CD14-positive monocyte (primary cell): ENCODE measurements around the gene NOX3. TPM values are rescaled to one million over a fixed set of nuclear protein-coding genes. Genes with fewer than 3 reads are reported as not detected.

Experiments
- DNase-seq, 3 donors: peaks; one replicate each; pipeline ENCODE4 v3.0.0-alpha.2; 2011 to 2022
- H2AFZ ChIP-seq: 2 replicates; pipeline ENCODE4 v1.6.0; 2012; ENCODE audit warnings: mild to moderate bottlenecking, low read depth, low read length, inconsistent platforms; ENCODE audit not compliant: insufficient read depth, poor library complexity, severe bottlenecking
- H3K27ac ChIP-seq, 2 donors: 1 replicate in 1 of 2; 2 replicates in 1 of 2; pipeline ENCODE4 v1.5.1; 2012 to 2013; ENCODE audit warnings: low read length in 2 of 2, control low read depth in 1 of 2, inconsistent platforms in 1 of 2, low read depth in 1 of 2, mild to moderate bottlenecking in 1 of 2
- H3K27me3 ChIP-seq, 2 donors: one replicate each; pipeline versions ENCODE4 v1.6.0 to v1.6.1; 2011 to 2013; ENCODE audit warnings: low read length in 2 of 2; ENCODE audit not compliant: control insufficient read depth in 2 of 2, insufficient read depth in 2 of 2
- H3K36me3 ChIP-seq, 2 donors: replicated peaks in 1 of 2; 1 replicate in 1 of 2; 2 replicates in 1 of 2; pipeline versions ENCODE4 v1.5.1 to v1.6.1; 2012 to 2013; ENCODE audit warnings: low read length in 2 of 2, control low read depth in 1 of 2, inconsistent platforms in 1 of 2, mild to moderate bottlenecking in 1 of 2; ENCODE audit not compliant: insufficient read depth in 2 of 2, control insufficient read depth in 1 of 2
- H3K4me1 ChIP-seq, 2 donors: 1 replicate in 1 of 2; 2 replicates in 1 of 2; pipeline versions ENCODE4 v1.5.1 to v1.6.1; 2012 to 2013; ENCODE audit warnings: low read length in 2 of 2, control low read depth in 1 of 2, inconsistent platforms in 1 of 2, mild to moderate bottlenecking in 1 of 2, moderate library complexity in 1 of 2; ENCODE audit not compliant: insufficient read depth in 2 of 2, control insufficient read depth in 1 of 2
- H3K4me2 ChIP-seq: replicated peaks from 2 replicates; pipeline ENCODE3; 2012; ENCODE audit warnings: low read length, moderate library complexity, mild to moderate bottlenecking; ENCODE audit not compliant: poor library complexity, severe bottlenecking; ENCODE audit errors: extremely low read depth
- H3K4me3 ChIP-seq, 3 experiments: fragments of 200-600 bp in 1 of 3; sonication (generic) in 1 of 3; replicated peaks in 1 of 3; 1 replicate in 2 of 3; 2 replicates in 1 of 3; pipeline ENCODE4 v1.5.1; 2011 to 2013; ENCODE audit warnings: low read length in 3 of 3, mild to moderate bottlenecking in 3 of 3, control low read depth in 2 of 3, low read depth in 2 of 3, inconsistent platforms in 1 of 3, moderate library complexity in 1 of 3
- H3K79me2 ChIP-seq: 2 replicates; pipeline ENCODE4 v1.6.0; 2012; ENCODE audit warnings: mild to moderate bottlenecking, control low read depth, inconsistent platforms, low read length, moderate library complexity; ENCODE audit not compliant: insufficient read depth
- H3K9ac ChIP-seq: 2 replicates; pipeline ENCODE4 v1.6.0; 2017; ENCODE audit warnings: low read length, mild to moderate bottlenecking; ENCODE audit not compliant: insufficient read depth, poor library complexity, severe bottlenecking
- H3K9me3 ChIP-seq, 2 donors: replicated peaks in 1 of 2; 1 replicate in 1 of 2; 2 replicates in 1 of 2; pipeline versions ENCODE4 v1.5.1 to v1.6.1; 2012 to 2013; ENCODE audit warnings: low read length in 2 of 2, control low read depth in 1 of 2; ENCODE audit not compliant: control insufficient read depth in 1 of 2, insufficient read depth in 1 of 2
- H4K20me1 ChIP-seq: 2 replicates; pipeline ENCODE4 v1.6.0; 2012; ENCODE audit warnings: mild to moderate bottlenecking, low read length, control low read depth, moderate library complexity; ENCODE audit not compliant: insufficient read depth
- H3K27ac Mint-ChIP-seq, 7 donors: one replicate each; pipeline ENCODE4 v1.8.0; 2020; ENCODE audit warnings: mild to moderate bottlenecking in 7 of 7, mixed read lengths in 7 of 7, moderate library complexity in 6 of 7, inconsistent platforms in 2 of 7
- H3K27me3 Mint-ChIP-seq, 3 donors: one replicate each; pipeline ENCODE4 v1.8.0; 2021 to 2022; ENCODE audit warnings: low read depth in 3 of 3, mild to moderate bottlenecking in 3 of 3, mixed read lengths in 3 of 3, moderate library complexity in 3 of 3, inconsistent platforms in 1 of 3
- H3K36me3 Mint-ChIP-seq, 2 donors: one replicate each; pipeline ENCODE4 v1.8.0; 2020; ENCODE audit warnings: mixed read lengths in 2 of 2, inconsistent platforms in 1 of 2, mild to moderate bottlenecking in 1 of 2
- H3K4me1 Mint-ChIP-seq: one replicate; pipeline ENCODE4 v1.8.0; 2020; ENCODE audit warnings: mild to moderate bottlenecking, mixed read lengths
- H3K4me3 Mint-ChIP-seq, 2 donors: one replicate each; pipeline ENCODE4 v1.8.0; 2020; ENCODE audit warnings: mild to moderate bottlenecking in 2 of 2, mixed read lengths in 2 of 2, moderate library complexity in 1 of 2
- H3K9me3 Mint-ChIP-seq, 7 donors: one replicate each; pipeline ENCODE4 v1.8.0; 2020 to 2022; ENCODE audit warnings: mixed read lengths in 7 of 7, mild to moderate bottlenecking in 6 of 7, moderate library complexity in 6 of 7, inconsistent platforms in 2 of 7
- CTCF ChIP-seq: fragments of 200-600 bp; IDR thresholded peaks from one replicate; pipeline ENCODE4 v1.8.0; 2022; ENCODE audit warnings: antibody characterized with exemption, mild to moderate bottlenecking
- WGBS: methylation state at CpG from one replicate; pipeline ENCODE4 v1.1.5; 2013; ENCODE audit warnings: missing lambda C conversion rate; ENCODE audit not compliant: insufficient coverage; 5-methylcytosine and 5-hydroxymethylcytosine counted together
- intact Hi-C, 2 donors: fragments of 100-400 bp; cut with micrococcal nuclease; formaldehyde crosslinking; loops; one replicate each; pipeline versions ENCODE4 v1.15.0 to v1.15.1; 2023
- polyA plus RNA-seq, 3 donors: library from polyadenylated mRNA; depleted of rRNA in 1 of 3; unstranded in 2 of 3; stranded (reverse) in 1 of 3; fragments of 300-500 nt in 2 of 3; fragments of >200 nt in 1 of 3; fragmentation: Illumina TruSeq in 2 of 3; gene quantifications; 1 replicate in 2 of 3; 2 replicates in 1 of 3; pipeline ENCODE4 v1.2.3, GENCODE V29; 2012 to 2021

Gene NOX3
- polyA plus RNA-seq, 3 donors = not detected

GRCh38 chr6:155408981-155409380, 46.7 kb downstream of the NOX3 start:
- Histone ChIP-seq H3K9me3 (no peaks in the 10 kb centered on the region), H3K36me3 (no peaks in the 10 kb centered on the region), H3K4me3 (no peak overlapping the region), H3K27ac (no peak overlapping the region), H3K4me1 (no peaks in the 10 kb centered on the region), H3K4me2 (no peak overlapping the region), H3K9ac (no peak overlapping the region), H3K79me2 (no peaks in the 10 kb centered on the region), H2AFZ (no peak overlapping the region), H4K20me1 (no peaks in the 10 kb centered on the region), H3K27me3 (no peaks in the 10 kb centered on the region)
- intact Hi-C loops = no loop called here
- Mint-ChIP-seq H3K9me3 (no peaks in the 10 kb centered on the region), H3K4me3 (no peak overlapping the region), H3K36me3 (no peaks in the 10 kb centered on the region), H3K27me3 (peaks cover 0 to 3% (median 1%) of the 10 kb centered on the region in 3 donors), H3K27ac (peak overlapping the region in 1 of 7 donors; percentile 41), H3K4me1 (no peaks in the 10 kb centered on the region)
- no peak for DNase-seq
- 100% methylated on average over 2 of the region's 9 CpGs for WGBS
- TF ChIP-seq CTCF = no peak

GRCh38 chr6:155408231-155408630, 47.4 kb downstream of the NOX3 start:
- Histone ChIP-seq H3K9me3 (no peaks in the 10 kb centered on the region), H3K27me3 (no peaks in the 10 kb centered on the region), H3K27ac (no peak overlapping the region), H3K4me3 (no peak overlapping the region), H2AFZ (no peak overlapping the region), H3K79me2 (no peaks in the 10 kb centered on the region), H3K9ac (no peak overlapping the region), H3K36me3 (no peaks in the 10 kb centered on the region), H3K4me1 (no peaks in the 10 kb centered on the region), H4K20me1 (no peaks in the 10 kb centered on the region), H3K4me2 (no peak overlapping the region)
- Mint-ChIP-seq H3K4me1 (no peaks in the 10 kb centered on the region), H3K36me3 (no peaks in the 10 kb centered on the region), H3K4me3 (no peak overlapping the region), H3K27me3 (peaks cover 0 to 3% (median 1%) of the 10 kb centered on the region in 3 donors), H3K27ac (no peak overlapping the region), H3K9me3 (no peaks in the 10 kb centered on the region)
- no peak for TF ChIP-seq CTCF
- WGBS = 100% methylated on average over 1 of the region's 1 CpG
- no peak for DNase-seq
- intact Hi-C loops = no loop called here
